NCI-H1092 (cell line): Measurements from ENCODE around the gene SMC1B.
A peak's percentile ranks its signal among the peaks of the same experiment; 100 is the strongest.

Source experiments
- DNase-seq: peaks from one replicate; lab custom pipeline; 2025; lab: John Stamatoyannopoulos, UW

SMC1B gene

DNA sequence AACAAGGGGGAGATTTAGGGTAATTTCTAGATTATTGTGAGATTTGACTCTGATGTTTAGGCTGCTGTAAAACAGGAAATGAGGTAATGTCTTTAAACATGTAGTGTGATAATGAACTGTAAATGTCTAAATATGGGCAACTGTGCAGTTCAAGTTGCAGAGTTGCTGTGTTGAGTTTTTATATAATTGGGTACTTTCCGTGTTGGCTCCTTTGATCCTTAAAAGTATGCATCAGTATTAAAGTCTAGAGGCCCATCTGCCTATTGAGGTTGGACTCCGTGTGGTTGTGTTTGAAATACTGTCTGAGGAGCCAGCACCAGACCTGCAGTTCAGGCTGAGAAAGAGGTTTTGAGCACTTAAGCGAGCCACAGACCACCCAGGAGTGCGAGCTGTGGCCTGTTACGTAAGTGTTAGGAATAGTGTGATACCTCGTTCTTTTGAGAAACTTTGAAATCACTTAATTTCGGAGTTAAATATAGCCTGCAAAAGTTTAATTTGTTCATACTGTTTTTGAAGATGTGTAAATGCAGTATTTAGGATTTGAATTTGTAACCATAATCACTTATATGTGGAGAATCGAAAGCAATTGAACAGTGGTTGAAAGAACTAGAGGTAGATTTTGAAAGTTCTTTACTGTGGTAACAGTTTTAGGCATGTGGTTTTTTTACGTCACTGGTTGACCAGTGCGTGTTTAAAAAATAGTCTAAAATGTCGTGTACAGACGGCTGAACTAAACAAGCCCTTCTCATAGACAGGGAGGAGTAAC, 94.7 kb downstream of the SMC1B start:
- DNase-seq: no peak

GRCh38 chr22:45318168-45318557, 95.2 kb downstream of the SMC1B start:
- DNase-seq: peak; percentile 31

GRCh38 chr22:45317551-45318167, 95.7 kb downstream of the SMC1B start:
- no peak for DNase-seq

GRCh38 chr22:45316796-45317526, 96.4 kb downstream of the SMC1B start:
- no peak for DNase-seq

- no peak for DNase-seq
Measured at GRCh38 chr22:45314786-45315185, 98.6 kb downstream of the SMC1B start.

DNA sequence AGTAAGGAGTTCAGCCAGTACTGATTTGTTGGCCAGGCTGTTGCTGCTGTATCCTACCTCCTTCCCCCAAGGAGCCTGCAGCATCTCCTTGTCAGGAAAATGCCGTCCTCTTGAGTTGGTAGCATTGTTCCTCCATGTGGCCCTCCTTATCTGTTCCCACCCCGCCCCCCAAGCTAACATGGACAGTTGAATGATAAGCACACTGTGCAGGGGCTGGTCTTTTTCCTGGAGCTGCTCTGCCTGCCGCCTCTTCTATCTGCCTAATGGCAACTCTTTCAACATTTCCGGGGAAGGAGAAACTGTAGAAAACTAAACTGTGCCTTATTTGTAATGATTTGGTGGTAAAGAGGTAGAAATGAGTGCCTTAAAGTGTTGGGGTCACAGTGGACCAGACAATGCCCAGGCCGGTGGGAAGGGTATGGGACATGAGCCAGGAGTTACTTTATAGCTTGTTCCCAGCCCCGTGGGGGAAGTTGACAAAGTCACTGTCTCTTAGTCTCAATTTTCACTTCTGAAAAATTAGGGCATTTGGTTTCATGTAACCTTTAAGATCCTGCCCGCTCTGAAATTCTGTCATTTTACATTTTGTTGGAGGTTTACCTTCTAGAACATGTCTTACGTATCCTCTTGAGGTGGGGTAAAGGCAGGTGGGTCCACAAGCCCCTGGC, 99.2 kb downstream of the SMC1B start:
- no peak for DNase-seq

GRCh38 chr22:45312856-45313255, 100.5 kb downstream of the SMC1B start:
- DNase-seq: no peak

GRCh38 chr22:45312415-45312814, 101.0 kb downstream of the SMC1B start:
- no peak for DNase-seq

DNA sequence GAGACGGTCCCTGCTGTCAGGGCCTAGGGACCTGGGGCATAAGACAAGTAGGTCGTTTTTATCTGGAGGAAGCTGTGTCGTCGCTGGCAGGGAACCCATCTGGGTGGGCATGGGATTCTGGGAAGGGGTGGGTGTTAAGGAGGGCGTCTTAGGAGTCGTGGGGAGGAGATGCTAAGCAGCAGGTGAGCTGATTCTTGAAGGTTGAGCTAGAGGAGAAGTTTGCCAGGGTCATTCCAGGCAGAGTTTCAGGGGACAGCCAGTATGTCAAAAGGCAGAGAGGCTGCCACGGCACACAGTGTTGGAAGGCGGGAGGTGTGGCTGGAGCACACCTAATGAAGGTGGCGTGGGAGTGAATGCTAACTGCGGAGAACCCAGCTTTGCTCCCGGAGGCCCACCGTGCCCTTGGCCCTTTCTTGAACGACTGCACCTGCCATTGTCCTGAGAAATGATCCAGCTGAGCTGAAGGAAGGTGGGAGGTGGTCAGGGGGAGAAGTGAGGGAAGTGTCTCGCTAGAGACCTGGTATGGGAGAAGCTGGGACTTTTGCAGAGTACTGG, 102.3 kb downstream of the SMC1B start:
- DNase-seq: no peak

- no peak for DNase-seq
Measured at GRCh38 chr22:45310331-45310976, 102.9 kb downstream of the SMC1B start.

DNA sequence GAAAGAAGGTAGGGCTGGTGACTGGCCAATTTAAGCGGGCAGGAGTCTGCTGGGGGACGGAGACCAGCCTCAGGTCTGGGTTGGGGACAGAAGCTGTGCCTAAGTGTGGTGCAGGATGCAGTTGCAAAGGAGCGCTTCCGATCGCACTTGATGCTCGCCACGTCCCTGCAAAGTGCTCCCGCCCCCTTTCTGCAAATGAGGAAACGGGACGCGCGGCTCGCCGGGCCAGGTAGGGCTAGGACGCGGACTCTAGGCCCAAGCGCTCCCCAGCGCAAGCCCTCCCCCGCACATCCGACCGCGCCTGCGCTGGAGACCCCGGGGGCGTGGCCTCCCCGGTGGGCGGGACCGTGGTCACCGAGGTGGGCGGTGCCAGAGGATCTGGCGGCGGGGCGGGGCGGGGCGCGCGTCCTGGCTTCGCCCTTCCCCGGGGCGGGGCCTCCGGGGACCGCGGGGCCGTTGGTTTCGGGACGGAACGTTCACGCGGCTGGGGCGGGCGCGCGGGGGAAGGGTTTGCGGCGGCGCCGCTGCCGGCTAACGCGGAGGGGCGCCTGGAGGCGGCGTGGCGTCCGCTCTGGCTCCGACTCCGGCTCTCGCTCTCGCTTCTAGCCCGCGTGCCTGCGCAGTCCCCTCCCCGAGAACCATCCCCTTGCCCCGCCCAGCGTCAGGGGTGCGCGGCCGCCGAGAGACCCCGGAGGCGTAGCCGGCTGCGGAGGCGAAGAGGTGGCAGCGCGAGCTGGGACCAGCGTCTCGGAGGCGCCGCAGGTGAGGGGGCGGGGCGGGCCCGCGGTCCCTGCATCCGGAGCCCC, 103.8 kb downstream of the SMC1B start, which contains the start of gene FAM118A:
Gene FAM118A, plus strand, starts transcription at position 513 of the 806 bp plus-strand sequence. CDS start 12,446 bp downstream, outside the sequence.
- DNase-seq: peak; percentile 64

DNA sequence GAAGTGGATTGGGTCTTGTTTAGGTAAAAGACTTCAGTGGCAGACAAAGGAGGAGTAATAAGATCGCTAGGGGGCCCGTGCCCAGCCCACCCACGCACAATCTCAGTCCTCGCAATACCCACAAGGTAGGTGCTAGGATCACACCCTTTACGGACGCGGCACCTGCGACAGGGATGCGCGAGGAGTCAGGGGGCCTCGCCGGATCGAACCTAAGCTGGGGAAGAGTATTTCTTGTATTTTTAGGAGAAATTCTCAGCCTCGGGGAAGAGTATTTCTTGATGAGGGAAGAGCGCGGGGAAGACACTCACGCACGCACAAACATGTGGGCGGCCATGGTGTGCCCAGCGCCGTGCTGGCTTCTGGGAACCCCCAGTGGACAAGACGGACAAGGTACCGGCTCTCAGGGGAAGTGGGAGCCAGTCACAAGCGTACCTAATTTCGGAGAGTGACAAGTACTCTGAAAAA, 104.4 kb downstream of the SMC1B start:
- DNase-seq: no peak

GRCh38 chr22:45308391-45308956, 104.9 kb downstream of the SMC1B start:
- no peak for DNase-seq

DNA sequence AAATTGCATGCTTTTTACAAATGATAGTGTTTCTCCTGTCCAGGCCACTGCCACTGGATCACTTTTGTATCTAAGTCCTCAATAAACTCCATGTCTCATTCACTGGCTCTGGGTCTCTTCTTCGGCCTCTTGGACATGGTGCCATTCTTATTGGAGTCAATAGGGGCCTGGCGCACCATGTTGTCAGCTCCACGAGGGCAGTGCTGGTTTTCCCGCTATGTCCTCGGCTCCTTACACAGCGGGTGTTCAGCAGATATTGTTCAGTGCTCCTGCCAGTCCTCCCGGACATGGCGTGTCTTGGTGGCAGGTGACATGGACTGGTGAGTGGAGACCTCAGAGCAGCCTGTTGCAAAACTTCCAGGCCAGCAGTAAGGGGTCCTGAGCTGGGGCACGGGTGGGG, 107.3 kb downstream of the SMC1B start:
- no peak for DNase-seq

GRCh38 chr22:45305456-45306075, 107.8 kb downstream of the SMC1B start:
- DNase-seq: no peak

DNA sequence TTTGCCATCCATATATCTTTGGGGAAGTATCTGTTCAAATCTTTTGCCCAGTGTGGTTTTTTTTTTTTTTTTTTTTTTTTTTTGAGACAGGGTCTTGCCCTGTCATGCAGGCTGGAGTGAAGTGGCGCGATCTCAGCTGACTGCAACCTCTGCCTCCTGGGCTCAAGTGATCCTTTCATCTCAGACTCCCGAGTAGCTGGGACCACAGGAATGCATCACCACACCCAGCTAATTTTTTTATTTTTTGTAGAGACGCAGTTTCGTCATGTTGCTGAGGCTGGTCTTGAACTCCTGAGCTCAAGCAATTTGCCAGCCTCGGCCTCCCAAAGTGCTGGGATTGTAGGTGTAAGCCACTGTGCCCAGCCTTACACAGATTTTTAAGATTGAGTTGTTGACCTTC, 108.4 kb downstream of the SMC1B start:
- DNase-seq: no peak

- no peak for DNase-seq
Measured at GRCh38 chr22:45303181-45303580, 110.2 kb downstream of the SMC1B start.

GRCh38 chr22:45302751-45303150, 110.6 kb downstream of the SMC1B start:
- no peak for DNase-seq

- DNase-seq: no peak
Measured at GRCh38 chr22:45298934-45299505, 114.4 kb downstream of the SMC1B start.
